Measurements from ENCODE around the gene KANSL1L.

The KANSL1L gene

DNA sequence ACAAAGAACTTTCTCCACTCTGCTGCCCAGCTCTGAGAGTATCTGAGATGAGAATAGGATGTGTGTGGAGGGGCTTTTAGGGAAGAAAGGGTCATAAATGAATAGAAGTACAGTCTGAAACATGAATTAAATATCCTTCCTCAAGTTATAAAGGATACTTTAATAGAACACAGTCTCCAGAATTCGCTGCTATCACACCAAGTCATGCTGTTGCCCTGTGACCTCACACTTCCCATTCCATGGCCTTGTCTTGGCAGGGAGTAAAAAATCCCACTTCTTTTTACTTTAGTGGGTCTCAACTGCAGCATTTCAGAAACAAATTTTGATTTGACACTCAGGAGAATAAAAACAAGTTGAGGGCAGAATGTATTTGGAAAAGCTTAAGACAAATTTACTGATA is 172.6 kb downstream of the KANSL1L start:
- no peak for DNase-seq (ENCODE audit: low read depth, low spot score)

DNA sequence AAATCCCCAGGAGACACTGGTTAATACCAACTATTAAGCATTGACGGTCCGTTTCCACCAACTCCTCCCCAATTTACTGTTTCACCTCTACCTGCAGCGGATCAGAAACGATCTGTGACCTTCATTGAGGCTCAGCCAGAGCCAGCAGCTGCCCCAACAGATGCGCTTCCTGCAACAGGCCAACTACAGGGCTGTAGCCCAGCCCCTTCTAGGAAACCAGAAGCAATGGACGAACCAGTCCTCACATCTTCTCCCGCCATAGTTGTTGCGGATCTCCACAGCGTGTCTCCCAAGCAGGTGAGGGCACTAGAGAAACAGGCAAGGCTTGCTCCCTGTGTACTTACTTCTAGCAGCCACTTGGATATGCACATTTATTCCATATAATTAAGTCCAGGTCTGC is 177.2 kb downstream of the KANSL1L start:
- DNase-seq (ENCODE audit: low read depth, low spot score) = no peak

DNA sequence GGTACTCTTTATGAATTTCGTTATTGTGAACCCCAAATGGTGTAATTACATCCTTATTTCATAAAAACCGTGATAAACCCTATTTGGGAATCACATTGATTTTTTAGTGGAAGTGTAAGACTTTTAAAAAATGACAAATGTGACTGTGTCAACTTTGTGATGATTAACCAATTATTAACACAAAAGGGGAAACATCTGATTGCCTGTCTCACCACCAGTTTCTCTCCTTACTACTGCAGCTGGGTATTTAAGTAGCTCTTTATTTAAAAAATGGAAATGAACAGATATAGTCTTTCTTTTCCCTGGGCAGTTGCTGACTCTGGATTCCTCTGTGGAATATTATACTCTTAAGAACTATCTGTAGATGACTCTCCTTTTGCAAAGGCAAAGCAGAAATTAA is 180.4 kb downstream of the KANSL1L start:
- no peak for DNase-seq (ENCODE audit: low read depth, low spot score)

DNA sequence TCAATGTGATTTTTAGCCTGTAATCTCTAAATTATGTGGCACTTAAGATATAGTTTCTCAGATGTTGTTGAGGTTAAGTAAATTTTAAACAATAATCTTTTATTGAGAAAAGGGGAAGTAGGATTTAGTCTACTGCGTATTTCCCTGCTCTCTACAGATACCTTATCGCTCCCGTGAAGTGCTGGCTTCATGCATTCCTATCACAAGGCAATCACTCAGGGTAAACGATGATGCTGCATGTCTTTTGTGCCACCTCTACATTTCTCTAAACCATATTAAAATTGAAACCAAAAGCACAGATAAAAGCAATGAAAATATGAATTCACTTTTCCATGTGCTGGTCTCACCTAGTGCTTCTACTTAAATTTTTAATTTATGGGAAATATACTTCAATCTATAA is 183.2 kb downstream of the KANSL1L start:
- DNase-seq (ENCODE audit: low read depth, low spot score) = no peak

DNA sequence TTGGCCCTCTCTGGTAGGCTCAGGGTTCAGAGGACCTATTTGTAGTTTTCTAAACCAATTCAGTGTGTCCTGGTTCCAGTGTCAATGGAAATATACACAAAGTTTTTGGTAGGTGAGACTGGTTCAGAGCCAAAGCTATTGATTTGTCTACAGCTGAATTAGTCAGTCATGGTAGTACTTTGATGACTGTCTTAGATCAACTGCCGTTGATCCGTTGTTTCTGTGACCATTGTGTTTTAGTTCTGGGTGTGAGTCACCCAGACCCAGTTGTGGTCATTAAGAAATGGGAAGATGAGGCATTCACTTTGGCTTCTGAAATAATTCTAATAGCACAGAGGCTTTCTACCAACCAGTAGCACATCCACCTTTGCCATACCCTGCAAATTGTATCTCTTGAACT is 184.8 kb downstream of the KANSL1L start:
- no peak for DNase-seq (ENCODE audit: low read depth, low spot score)

DNA sequence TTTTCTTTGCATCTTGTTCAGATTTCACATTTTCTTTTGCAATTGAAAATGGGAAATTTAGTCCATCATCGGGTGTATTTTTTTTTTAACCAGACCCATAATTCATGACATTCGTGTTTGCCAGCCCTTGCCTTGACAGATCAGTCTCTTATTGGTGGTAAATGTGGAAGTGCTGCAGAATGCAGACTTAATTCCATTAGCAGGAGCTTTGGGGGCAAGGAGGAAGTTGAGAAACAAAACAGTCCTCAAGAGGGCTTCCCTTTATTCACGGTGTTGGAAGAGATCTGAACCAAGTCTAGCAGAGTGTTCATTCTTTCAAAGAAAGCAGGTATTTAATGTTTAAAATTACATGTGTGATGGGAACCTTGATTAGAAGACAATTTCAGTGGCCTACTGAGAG is 185.3 kb downstream of the KANSL1L start:
- DNase-seq (ENCODE audit: low read depth, low spot score) = no peak

DNA sequence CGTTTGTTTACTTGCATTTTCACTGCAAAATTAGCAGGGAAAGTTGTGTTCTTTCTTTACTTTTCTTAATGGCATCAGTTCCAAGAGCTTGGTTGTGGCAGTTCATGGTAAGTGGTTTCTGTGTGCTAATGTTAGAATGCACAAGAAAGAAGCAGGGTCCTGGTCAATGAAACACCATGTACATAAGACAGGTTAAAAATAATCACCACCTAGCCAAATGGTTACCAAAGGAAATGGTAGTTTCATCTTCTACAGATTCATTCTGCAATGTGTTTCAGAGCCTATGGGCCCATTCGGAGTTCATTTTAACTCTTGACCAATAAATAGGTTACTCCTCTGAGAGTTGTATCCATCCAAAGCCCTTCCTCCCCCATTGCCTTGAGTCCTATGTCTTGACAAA is 186.9 kb downstream of the KANSL1L start:
- DNase-seq (ENCODE audit: low read depth, low spot score) = no peak

DNA sequence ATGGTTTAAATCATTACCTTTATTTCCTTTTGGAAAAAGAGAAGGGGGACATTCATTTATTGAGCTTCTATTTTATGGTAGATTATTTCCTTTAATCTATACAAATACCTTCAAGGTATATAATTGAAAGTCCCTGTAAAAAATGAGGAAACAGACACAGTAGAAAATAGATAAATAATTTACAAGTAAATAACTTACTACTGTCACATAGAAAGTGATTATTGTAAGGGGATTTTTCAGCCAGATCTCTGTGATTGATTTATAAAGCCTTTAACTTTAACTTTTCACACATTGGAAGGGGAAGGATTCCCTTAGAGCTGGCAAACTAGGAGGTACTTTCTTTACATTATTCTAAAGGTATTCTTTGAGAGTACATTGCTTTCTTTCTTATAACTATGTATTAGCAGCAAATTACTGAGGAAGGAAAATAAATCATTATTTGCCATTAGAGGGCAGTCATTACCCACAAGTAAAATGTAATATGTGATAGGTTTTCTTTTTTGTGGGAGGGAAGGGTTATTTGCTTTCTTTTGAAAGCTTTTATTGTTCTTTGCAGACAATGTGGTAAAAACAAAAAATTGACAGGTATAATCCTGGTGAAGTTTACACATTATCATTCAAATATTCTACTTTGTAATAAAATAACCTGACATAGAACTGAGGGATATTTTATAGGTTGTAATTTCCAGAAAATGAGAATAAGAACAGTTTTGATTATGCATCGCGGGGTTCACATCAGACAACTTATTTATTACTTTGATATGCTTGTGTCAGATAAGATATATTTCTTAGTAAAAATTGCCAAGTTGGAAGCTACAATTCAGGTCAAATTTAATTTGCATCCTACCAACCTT is 193.6 kb downstream of the KANSL1L start:
- DNase-seq (ENCODE audit: low read depth, low spot score) = no peak

DNA sequence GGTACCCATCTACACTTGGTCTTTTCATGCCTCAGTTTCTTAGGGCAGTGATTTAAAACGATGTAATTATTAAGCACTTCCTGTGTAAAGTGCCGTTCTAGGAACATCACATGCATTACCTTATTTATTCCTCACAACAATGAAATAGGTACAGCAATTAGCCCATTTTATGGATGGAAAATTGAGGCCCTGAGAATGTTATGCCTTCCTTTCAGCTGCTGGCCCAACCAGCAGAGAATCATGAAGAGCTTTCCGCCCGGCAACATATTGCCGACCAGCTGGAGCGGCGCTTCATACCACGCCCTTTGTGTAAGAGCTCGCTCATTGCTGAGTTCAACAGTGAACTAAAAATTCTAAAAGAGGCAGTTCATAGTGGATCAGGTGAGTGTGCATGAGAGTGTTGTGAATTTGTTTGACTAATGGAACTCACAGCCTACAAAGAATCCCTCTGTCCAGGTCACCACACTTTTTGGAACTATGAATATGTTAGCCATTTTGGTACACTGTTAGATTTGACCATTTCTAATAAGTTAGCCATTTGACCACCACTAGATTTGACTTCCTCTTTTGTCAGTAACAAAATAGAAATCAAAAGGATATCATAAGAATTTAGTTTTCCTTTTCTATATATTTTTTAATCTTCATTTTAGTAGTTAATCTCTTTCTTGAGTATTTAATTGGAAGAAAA is 194.4 kb downstream of the KANSL1L start:
- no peak for DNase-seq (ENCODE audit: low read depth, low spot score)

DNA sequence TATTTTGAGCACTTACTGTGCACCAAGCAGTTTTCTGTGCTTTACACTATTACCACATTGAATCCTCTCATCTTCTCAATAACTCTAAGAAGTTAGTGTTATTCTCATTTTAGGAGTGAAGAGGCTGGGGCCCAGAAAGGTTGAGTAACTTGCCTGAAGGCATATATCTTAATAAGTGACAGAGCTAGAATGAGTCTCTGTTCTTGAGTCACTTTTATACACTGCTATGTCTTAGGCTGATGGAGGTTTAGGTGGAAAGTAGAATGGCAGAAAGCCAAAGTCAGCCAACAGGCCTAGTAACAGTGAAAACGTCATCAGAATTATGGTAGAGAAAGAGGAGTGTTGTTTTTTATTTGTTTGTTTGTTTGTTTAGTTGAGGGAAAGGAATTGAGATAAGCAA is 196.6 kb downstream of the KANSL1L start:
- DNase-seq (ENCODE audit: low read depth, low spot score) = no peak

DNA sequence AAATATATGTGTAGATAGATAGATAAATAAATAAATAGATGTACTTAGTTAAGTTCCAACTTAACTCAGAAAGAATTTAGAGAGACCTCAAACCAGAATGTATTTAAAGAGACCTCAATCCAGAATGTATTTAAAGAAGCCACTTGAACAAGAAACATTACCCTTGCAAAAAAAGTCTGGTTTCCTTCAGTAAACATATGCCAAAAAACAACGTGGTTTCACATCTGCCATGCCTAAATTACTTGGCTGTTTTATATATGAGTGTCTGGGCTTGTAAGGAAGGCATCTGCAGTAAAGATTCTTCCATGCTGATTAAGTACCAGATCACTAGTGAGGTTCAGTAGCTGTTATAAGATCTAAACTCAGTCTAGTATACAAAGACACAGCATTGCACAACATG is 197.9 kb downstream of the KANSL1L start:
- no peak for DNase-seq (ENCODE audit: low read depth, low spot score)
